ENCODE measurements around the gene PLCG1.

- TF ChIP-seq, protein P1, sequence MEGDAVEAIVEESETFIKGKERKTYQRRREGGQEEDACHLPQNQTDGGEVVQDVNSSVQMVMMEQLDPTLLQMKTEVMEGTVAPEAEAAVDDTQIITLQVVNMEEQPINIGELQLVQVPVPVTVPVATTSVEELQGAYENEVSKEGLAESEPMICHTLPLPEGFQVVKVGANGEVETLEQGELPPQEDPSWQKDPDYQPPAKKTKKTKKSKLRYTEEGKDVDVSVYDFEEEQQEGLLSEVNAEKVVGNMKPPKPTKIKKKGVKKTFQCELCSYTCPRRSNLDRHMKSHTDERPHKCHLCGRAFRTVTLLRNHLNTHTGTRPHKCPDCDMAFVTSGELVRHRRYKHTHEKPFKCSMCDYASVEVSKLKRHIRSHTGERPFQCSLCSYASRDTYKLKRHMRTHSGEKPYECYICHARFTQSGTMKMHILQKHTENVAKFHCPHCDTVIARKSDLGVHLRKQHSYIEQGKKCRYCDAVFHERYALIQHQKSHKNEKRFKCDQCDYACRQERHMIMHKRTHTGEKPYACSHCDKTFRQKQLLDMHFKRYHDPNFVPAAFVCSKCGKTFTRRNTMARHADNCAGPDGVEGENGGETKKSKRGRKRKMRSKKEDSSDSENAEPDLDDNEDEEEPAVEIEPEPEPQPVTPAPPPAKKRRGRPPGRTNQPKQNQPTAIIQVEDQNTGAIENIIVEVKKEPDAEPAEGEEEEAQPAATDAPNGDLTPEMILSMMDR (conservative IDR thresholded peaks at IDR 0.05; ENCODE audit: low read depth in 2 of 2), result no peak
- TF ChIP-seq POLR2AphosphoS5 (IDR thresholded peaks at IDR 0.05; ENCODE audit: low read depth) (no peak), ZNF462 (CRISPR knock-in tag; IDR thresholded peaks at IDR 0.05) (no peak), EZH2phosphoT487 (IDR thresholded peaks at IDR 0.05; ENCODE audit: unreplicated experiment) (no peak), EZH2 (IDR thresholded peaks at IDR 0.05; ENCODE audit: low read depth, unreplicated experiment) (no peak), REST (IDR thresholded peaks at IDR 0.05; ENCODE audit: unreplicated experiment) (no peak), CREB1 (CRISPR knock-in tag; IDR thresholded peaks at IDR 0.05; ENCODE audit: low read depth) (no peak), JUNB (IDR thresholded peaks at IDR 0.05; ENCODE audit: unreplicated experiment) (no peak), NANOG (IDR thresholded peaks at IDR 0.05; ENCODE audit: borderline replicate concordance) (no peak)
These were observed 5.6 kb upstream of the PLCG1 start for GRCh38 chr20:41131594-41132387.

Data from GM23338 (cell line).